HUES48 (cell line): ENCODE results near the gene ELOB.

Experiments
- H3K27ac ChIP-seq: one replicate; pipeline ENCODE4 v1.7.0; 2013; ENCODE audit warnings: low read depth, low read length, inconsistent platforms
- H3K27me3 ChIP-seq: 2 replicates; pipeline ENCODE4 v1.6.1; 2013; ENCODE audit warnings: mild to moderate bottlenecking, low read length; ENCODE audit not compliant: control insufficient read depth, insufficient read depth
- H3K36me3 ChIP-seq: 2 replicates; pipeline ENCODE4 v1.6.1; 2013; ENCODE audit warnings: low read length; ENCODE audit not compliant: control insufficient read depth, insufficient read depth
- H3K4me1 ChIP-seq: 2 replicates; pipeline ENCODE4 v1.6.1; 2013; ENCODE audit warnings: mild to moderate bottlenecking, low read length; ENCODE audit not compliant: control insufficient read depth, insufficient read depth
- H3K4me3 ChIP-seq: 2 replicates; pipeline ENCODE4 v1.5.1; 2013; ENCODE audit warnings: mild to moderate bottlenecking, low read depth, low read length
- H3K9ac ChIP-seq: 2 replicates; pipeline ENCODE4 v1.6.1; 2013; ENCODE audit warnings: mild to moderate bottlenecking, low read depth, low read length, moderate library complexity
- H3K9me3 ChIP-seq: 2 replicates; pipeline ENCODE4 v1.6.1; 2013; ENCODE audit warnings: low read length; ENCODE audit not compliant: control insufficient read depth, insufficient read depth

The ELOB gene

GRCh38 chr16:2787406-2787805, 10.3 kb upstream of the ELOB start, which contains the start of gene PRSS33:
PRSS33 (minus strand) TSS chr16:2787560; CDS start chr16:2786547, 1,013 bp downstream.
- Histone ChIP-seq H3K36me3 (no peaks in the 10 kb centered on the region), H3K27ac (no peak within 1 kb of the TSS), H3K4me3 (no peak within 1 kb of the TSS), H3K9me3 (no peaks in the 10 kb centered on the region), H3K4me1 (no peaks in the 10 kb centered on the region), H3K9ac (no peak within 1 kb of the TSS), H3K27me3 (peaks cover 27% of the 10 kb centered on the region)

GRCh38 chr16:2786826-2787151, 9.7 kb upstream of the ELOB start:
- Histone ChIP-seq H3K27me3 (peaks cover 27% of the 10 kb centered on the region), H3K9me3 (no peaks in the 10 kb centered on the region), H3K9ac (no peak overlapping the region), H3K36me3 (no peaks in the 10 kb centered on the region), H3K27ac (no peak overlapping the region), H3K4me1 (no peaks in the 10 kb centered on the region), H3K4me3 (no peak overlapping the region)

GRCh38 chr16:2786061-2786825, 9.2 kb upstream of the ELOB start:
- Histone ChIP-seq H3K36me3 (no peaks in the 10 kb centered on the region), H3K4me3 (no peak overlapping the region), H3K9ac (no peak overlapping the region), H3K4me1 (no peaks in the 10 kb centered on the region), H3K9me3 (no peaks in the 10 kb centered on the region), H3K27me3 (peaks cover 27% of the 10 kb centered on the region), H3K27ac (no peak overlapping the region)

- H3K27ac ChIP-seq: no peak overlapping the region
- no peaks in the 10 kb centered on the region for H3K4me1 ChIP-seq
- H3K27me3 ChIP-seq: peaks cover 27% of the 10 kb centered on the region
- H3K36me3 ChIP-seq: no peaks in the 10 kb centered on the region
- H3K9me3 ChIP-seq: no peaks in the 10 kb centered on the region
- H3K9ac ChIP-seq: no peak overlapping the region
- peak overlapping the region; percentile 47 for H3K4me3 ChIP-seq
These were observed 8.3 kb upstream of the ELOB start for GRCh38 chr16:2785101-2785991.

GRCh38 chr16:2784358-2785100, 7.4 kb upstream of the ELOB start:
- peaks cover 27% of the 10 kb centered on the region for H3K27me3 ChIP-seq
- H3K36me3 ChIP-seq: no peaks in the 10 kb centered on the region
- no peak overlapping the region for H3K27ac ChIP-seq
- H3K4me1 ChIP-seq: no peaks in the 10 kb centered on the region
- no peak overlapping the region for H3K9ac ChIP-seq
- H3K9me3 ChIP-seq: no peaks in the 10 kb centered on the region
- H3K4me3 ChIP-seq: peak overlapping the region; percentile 47

- H3K36me3 ChIP-seq: no peaks in the 10 kb centered on the region
- no peaks in the 10 kb centered on the region for H3K4me1 ChIP-seq
- H3K27ac ChIP-seq: no peak overlapping the region
- H3K27me3 ChIP-seq: peaks cover 27% of the 10 kb centered on the region
- H3K4me3 ChIP-seq: no peak overlapping the region
- no peak overlapping the region for H3K9ac ChIP-seq
- H3K9me3 ChIP-seq: no peaks in the 10 kb centered on the region
These were observed 6.7 kb upstream of the ELOB start for GRCh38 chr16:2783581-2784357.

GRCh38 chr16:2782583-2783351, 5.7 kb upstream of the ELOB start:
- Histone ChIP-seq H3K4me1 (peaks cover 7% of the 10 kb centered on the region), H3K4me3 (no peak overlapping the region), H3K9me3 (no peaks in the 10 kb centered on the region), H3K27me3 (peaks cover 27% of the 10 kb centered on the region), H3K36me3 (no peaks in the 10 kb centered on the region), H3K9ac (no peak overlapping the region), H3K27ac (no peak overlapping the region)

GRCh38 chr16:2779978-2780898, 3.2 kb upstream of the ELOB start:
- peaks cover 13% of the 10 kb centered on the region for H3K27me3 ChIP-seq
- peaks cover 7% of the 10 kb centered on the region for H3K4me1 ChIP-seq
- no peak overlapping the region for H3K9ac ChIP-seq
- no peak overlapping the region for H3K4me3 ChIP-seq
- H3K27ac ChIP-seq: no peak overlapping the region
- H3K9me3 ChIP-seq: no peaks in the 10 kb centered on the region
- H3K36me3 ChIP-seq: peaks cover 3% of the 10 kb centered on the region

GRCh38 chr16:2779151-2779920, 2.3 kb upstream of the ELOB start:
- Histone ChIP-seq H3K9me3 (no peaks in the 10 kb centered on the region), H3K4me3 (no peak overlapping the region), H3K27ac (no peak overlapping the region), H3K9ac (no peak overlapping the region), H3K36me3 (peaks cover 12% of the 10 kb centered on the region), H3K27me3 (peaks cover 4% of the 10 kb centered on the region; the same call in 1 of the 2 replicates), H3K4me1 (peaks cover 7% of the 10 kb centered on the region)
